CD14-positive monocyte (primary cell): ENCODE measurements around the gene FSD2. TPM values are rescaled to one million over a fixed set of nuclear protein-coding genes. Genes with fewer than 3 reads are reported as not detected.

Experiments used
- DNase-seq, 3 donors: peaks; one replicate each; pipeline ENCODE4 v3.0.0-alpha.2; 2011 to 2022
- H2AFZ ChIP-seq: 2 replicates; pipeline ENCODE4 v1.6.0; 2012; ENCODE audit warnings: mild to moderate bottlenecking, low read depth, low read length, inconsistent platforms; ENCODE audit not compliant: insufficient read depth, poor library complexity, severe bottlenecking
- H3K27ac ChIP-seq, 2 donors: 1 replicate in 1 of 2; 2 replicates in 1 of 2; pipeline ENCODE4 v1.5.1; 2012 to 2013; ENCODE audit warnings: low read length in 2 of 2, control low read depth in 1 of 2, inconsistent platforms in 1 of 2, low read depth in 1 of 2, mild to moderate bottlenecking in 1 of 2
- H3K27me3 ChIP-seq, 2 donors: one replicate each; pipeline versions ENCODE4 v1.6.0 to v1.6.1; 2011 to 2013; ENCODE audit warnings: low read length in 2 of 2; ENCODE audit not compliant: control insufficient read depth in 2 of 2, insufficient read depth in 2 of 2
- H3K36me3 ChIP-seq, 2 donors: replicated peaks in 1 of 2; 1 replicate in 1 of 2; 2 replicates in 1 of 2; pipeline versions ENCODE4 v1.5.1 to v1.6.1; 2012 to 2013; ENCODE audit warnings: low read length in 2 of 2, control low read depth in 1 of 2, inconsistent platforms in 1 of 2, mild to moderate bottlenecking in 1 of 2; ENCODE audit not compliant: insufficient read depth in 2 of 2, control insufficient read depth in 1 of 2
- H3K4me1 ChIP-seq, 2 donors: 1 replicate in 1 of 2; 2 replicates in 1 of 2; pipeline versions ENCODE4 v1.5.1 to v1.6.1; 2012 to 2013; ENCODE audit warnings: low read length in 2 of 2, control low read depth in 1 of 2, inconsistent platforms in 1 of 2, mild to moderate bottlenecking in 1 of 2, moderate library complexity in 1 of 2; ENCODE audit not compliant: insufficient read depth in 2 of 2, control insufficient read depth in 1 of 2
- H3K4me2 ChIP-seq: replicated peaks from 2 replicates; pipeline ENCODE3; 2012; ENCODE audit warnings: low read length, moderate library complexity, mild to moderate bottlenecking; ENCODE audit not compliant: poor library complexity, severe bottlenecking; ENCODE audit errors: extremely low read depth
- H3K4me3 ChIP-seq, 3 experiments: fragments of 200-600 bp in 1 of 3; sonication (generic) in 1 of 3; replicated peaks in 1 of 3; 1 replicate in 2 of 3; 2 replicates in 1 of 3; pipeline ENCODE4 v1.5.1; 2011 to 2013; ENCODE audit warnings: low read length in 3 of 3, mild to moderate bottlenecking in 3 of 3, control low read depth in 2 of 3, low read depth in 2 of 3, inconsistent platforms in 1 of 3, moderate library complexity in 1 of 3
- H3K79me2 ChIP-seq: 2 replicates; pipeline ENCODE4 v1.6.0; 2012; ENCODE audit warnings: mild to moderate bottlenecking, control low read depth, inconsistent platforms, low read length, moderate library complexity; ENCODE audit not compliant: insufficient read depth
- H3K9ac ChIP-seq: 2 replicates; pipeline ENCODE4 v1.6.0; 2017; ENCODE audit warnings: low read length, mild to moderate bottlenecking; ENCODE audit not compliant: insufficient read depth, poor library complexity, severe bottlenecking
- H3K9me3 ChIP-seq, 2 donors: replicated peaks in 1 of 2; 1 replicate in 1 of 2; 2 replicates in 1 of 2; pipeline versions ENCODE4 v1.5.1 to v1.6.1; 2012 to 2013; ENCODE audit warnings: low read length in 2 of 2, control low read depth in 1 of 2; ENCODE audit not compliant: control insufficient read depth in 1 of 2, insufficient read depth in 1 of 2
- H4K20me1 ChIP-seq: 2 replicates; pipeline ENCODE4 v1.6.0; 2012; ENCODE audit warnings: mild to moderate bottlenecking, low read length, control low read depth, moderate library complexity; ENCODE audit not compliant: insufficient read depth
- H3K27ac Mint-ChIP-seq, 7 donors: one replicate each; pipeline ENCODE4 v1.8.0; 2020; ENCODE audit warnings: mild to moderate bottlenecking in 7 of 7, mixed read lengths in 7 of 7, moderate library complexity in 6 of 7, inconsistent platforms in 2 of 7
- H3K27me3 Mint-ChIP-seq, 3 donors: one replicate each; pipeline ENCODE4 v1.8.0; 2021 to 2022; ENCODE audit warnings: low read depth in 3 of 3, mild to moderate bottlenecking in 3 of 3, mixed read lengths in 3 of 3, moderate library complexity in 3 of 3, inconsistent platforms in 1 of 3
- H3K36me3 Mint-ChIP-seq, 2 donors: one replicate each; pipeline ENCODE4 v1.8.0; 2020; ENCODE audit warnings: mixed read lengths in 2 of 2, inconsistent platforms in 1 of 2, mild to moderate bottlenecking in 1 of 2
- H3K4me1 Mint-ChIP-seq: one replicate; pipeline ENCODE4 v1.8.0; 2020; ENCODE audit warnings: mild to moderate bottlenecking, mixed read lengths
- H3K4me3 Mint-ChIP-seq, 2 donors: one replicate each; pipeline ENCODE4 v1.8.0; 2020; ENCODE audit warnings: mild to moderate bottlenecking in 2 of 2, mixed read lengths in 2 of 2, moderate library complexity in 1 of 2
- H3K9me3 Mint-ChIP-seq, 7 donors: one replicate each; pipeline ENCODE4 v1.8.0; 2020 to 2022; ENCODE audit warnings: mixed read lengths in 7 of 7, mild to moderate bottlenecking in 6 of 7, moderate library complexity in 6 of 7, inconsistent platforms in 2 of 7
- WGBS: methylation state at CpG from one replicate; pipeline ENCODE4 v1.1.5; 2013; ENCODE audit warnings: missing lambda C conversion rate; ENCODE audit not compliant: insufficient coverage; 5-methylcytosine and 5-hydroxymethylcytosine counted together
- intact Hi-C, 2 donors: fragments of 100-400 bp; cut with micrococcal nuclease; formaldehyde crosslinking; loops; one replicate each; pipeline versions ENCODE4 v1.15.0 to v1.15.1; 2023
- polyA plus RNA-seq, 3 donors: library from polyadenylated mRNA; depleted of rRNA in 1 of 3; unstranded in 2 of 3; stranded (reverse) in 1 of 3; fragments of 300-500 nt in 2 of 3; fragments of >200 nt in 1 of 3; fragmentation: Illumina TruSeq in 2 of 3; gene quantifications; 1 replicate in 2 of 3; 2 replicates in 1 of 3; pipeline ENCODE4 v1.2.3, GENCODE V29; 2012 to 2021
- TF ChIP-seq, protein P1 (sequence below): fragments of 200-600 bp; IDR thresholded peaks from one replicate; pipeline ENCODE4 v1.8.0; 2022; ENCODE audit warnings: antibody characterized with exemption, mild to moderate bottlenecking

Gene FSD2
- polyA plus RNA-seq, 3 donors, result 0.09 TPM; not detected in 2

DNA sequence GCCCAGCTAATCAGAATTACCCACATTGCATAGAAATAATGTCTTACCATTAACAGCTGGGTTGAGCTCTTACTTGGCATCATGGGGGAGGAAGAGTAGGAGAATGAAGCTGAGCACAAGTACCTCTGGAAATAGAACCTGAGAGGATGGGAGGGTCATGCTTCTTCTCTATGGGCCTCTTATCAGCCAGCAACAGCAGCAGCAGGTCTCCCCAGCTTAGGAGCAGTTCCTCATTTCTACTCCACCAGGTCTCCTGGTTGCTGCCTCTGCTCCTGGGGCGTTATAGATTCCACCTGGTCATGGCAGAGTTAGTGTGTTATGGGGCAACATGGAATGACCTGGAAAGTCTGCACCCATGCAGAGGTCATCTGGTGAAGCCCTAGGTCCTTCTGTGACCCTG is 3.4 kb downstream of the FSD2 start:
- Histone ChIP-seq H3K36me3 (no peaks in the 10 kb centered on the region), H2AFZ (no peak overlapping the region)
- peaks cover 0 to 3% (median 0%) of the 10 kb centered on the region in 7 donors for H3K9me3 Mint-ChIP-seq

DNA sequence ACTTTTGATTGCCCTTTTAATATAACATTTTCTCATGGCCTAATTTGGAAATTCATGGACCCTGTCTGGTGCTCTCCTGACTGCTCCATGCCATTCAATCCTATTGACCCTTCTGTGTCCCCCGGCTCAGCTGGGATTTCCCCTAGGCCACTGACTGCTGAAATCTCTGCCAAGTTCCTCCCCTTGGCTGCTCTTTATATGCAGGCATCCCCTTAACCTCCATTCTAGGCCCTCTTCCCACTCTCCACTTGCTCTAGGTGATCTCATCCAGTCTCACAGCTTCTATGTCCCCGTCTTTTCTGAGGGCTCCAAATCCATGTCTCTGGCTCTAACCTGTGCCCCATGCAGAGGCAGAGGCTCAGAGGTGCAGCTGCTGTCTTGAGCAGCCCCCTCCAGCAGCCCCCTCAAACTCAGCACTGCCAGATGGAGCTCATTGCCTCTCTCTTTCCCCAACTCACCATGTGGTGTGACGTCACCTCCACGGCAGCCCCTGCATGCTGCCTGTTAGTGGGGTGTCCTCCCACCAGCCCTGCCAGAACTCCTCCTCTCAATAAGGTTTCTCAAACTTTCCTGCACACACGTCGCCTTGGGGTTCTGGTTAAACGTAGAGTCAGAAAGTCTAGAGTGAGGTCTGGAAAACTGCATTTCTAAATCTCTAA is 6.6 kb downstream of the FSD2 start:
- TF ChIP-seq, protein P1, sequence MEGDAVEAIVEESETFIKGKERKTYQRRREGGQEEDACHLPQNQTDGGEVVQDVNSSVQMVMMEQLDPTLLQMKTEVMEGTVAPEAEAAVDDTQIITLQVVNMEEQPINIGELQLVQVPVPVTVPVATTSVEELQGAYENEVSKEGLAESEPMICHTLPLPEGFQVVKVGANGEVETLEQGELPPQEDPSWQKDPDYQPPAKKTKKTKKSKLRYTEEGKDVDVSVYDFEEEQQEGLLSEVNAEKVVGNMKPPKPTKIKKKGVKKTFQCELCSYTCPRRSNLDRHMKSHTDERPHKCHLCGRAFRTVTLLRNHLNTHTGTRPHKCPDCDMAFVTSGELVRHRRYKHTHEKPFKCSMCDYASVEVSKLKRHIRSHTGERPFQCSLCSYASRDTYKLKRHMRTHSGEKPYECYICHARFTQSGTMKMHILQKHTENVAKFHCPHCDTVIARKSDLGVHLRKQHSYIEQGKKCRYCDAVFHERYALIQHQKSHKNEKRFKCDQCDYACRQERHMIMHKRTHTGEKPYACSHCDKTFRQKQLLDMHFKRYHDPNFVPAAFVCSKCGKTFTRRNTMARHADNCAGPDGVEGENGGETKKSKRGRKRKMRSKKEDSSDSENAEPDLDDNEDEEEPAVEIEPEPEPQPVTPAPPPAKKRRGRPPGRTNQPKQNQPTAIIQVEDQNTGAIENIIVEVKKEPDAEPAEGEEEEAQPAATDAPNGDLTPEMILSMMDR, result no peak
- Mint-ChIP-seq H3K9me3 (peaks cover 0 to 6% (median 3%) of the 10 kb centered on the region in 7 donors), H3K36me3 (no peaks in the 10 kb centered on the region), H3K4me3 (no peak overlapping the region), H3K27me3 (peaks cover 4 to 9% (median 7%) of the 10 kb centered on the region in 3 donors), H3K27ac (no peak overlapping the region), H3K4me1 (no peaks in the 10 kb centered on the region)
- Histone ChIP-seq H3K36me3 (no peaks in the 10 kb centered on the region), H3K9ac (no peak overlapping the region), H4K20me1 (no peaks in the 10 kb centered on the region), H3K9me3 (no peaks in the 10 kb centered on the region), H3K4me3 (no peak overlapping the region), H3K79me2 (no peaks in the 10 kb centered on the region), H3K4me2 (no peak overlapping the region), H3K27ac (no peak overlapping the region), H2AFZ (no peak overlapping the region), H3K27me3 (peaks cover 0 to 3% of the 10 kb centered on the region in 2 donors), H3K4me1 (no peaks in the 10 kb centered on the region)
- 80% methylated on average over 4 of the region's 7 CpGs for whole genome bisulfite sequencing
- intact Hi-C loops, result no loop called here
- no peak for DNase-seq

More for the DNA sequence above, 3.4 kb downstream of the FSD2 start:
- TF ChIP-seq, protein P1, result no peak
- Mint-ChIP-seq H3K4me1 (peaks cover 4% of the 10 kb centered on the region), H3K27me3 (peaks cover 4 to 9% (median 7%) of the 10 kb centered on the region in 3 donors), H3K36me3 (no peaks in the 10 kb centered on the region), H3K27ac (no peak overlapping the region), H3K4me3 (no peak overlapping the region)
- intact Hi-C loops, result no loop called here
- Histone ChIP-seq H3K27me3 (peaks cover 0 to 3% of the 10 kb centered on the region in 2 donors), H3K4me2 (no peak overlapping the region), H3K4me3 (no peak overlapping the region), H3K79me2 (no peaks in the 10 kb centered on the region), H3K4me1 (no peaks in the 10 kb centered on the region), H4K20me1 (no peaks in the 10 kb centered on the region), H3K27ac (no peak overlapping the region), H3K9ac (no peak overlapping the region), H3K9me3 (no peaks in the 10 kb centered on the region)
- DNase-seq, result no peak
- no CpG with 5 or more reads among the region's 1 CpG for WGBS
